Measurements from ENCODE around the gene IL26. TPM values are rescaled to one million over a fixed set of nuclear protein-coding genes. Genes with fewer than 3 reads are reported as not detected.

The IL26 gene
- total and polyA plus RNA-seq, 2 donors from 2014 or later: not detected

DNA sequence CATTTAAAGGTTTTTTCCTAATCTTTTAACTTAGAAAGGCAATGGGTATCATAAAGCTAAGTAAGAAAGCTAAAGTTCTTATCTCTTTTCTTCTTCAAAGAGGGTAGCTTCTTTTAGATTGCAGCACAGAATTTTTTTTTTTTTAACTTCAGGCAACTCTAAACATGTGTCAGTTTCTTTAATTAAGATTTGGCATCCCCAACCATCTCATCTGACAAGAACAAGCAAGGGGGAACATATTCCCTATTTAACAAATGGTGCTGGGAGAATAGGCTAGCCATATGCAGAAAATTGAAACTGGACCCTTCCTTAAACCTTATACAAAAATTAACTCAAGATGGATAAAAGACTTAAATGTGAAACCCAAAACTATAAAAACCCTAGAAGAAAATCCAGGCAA lies 51.8 kb downstream of the IL26 start:
- no peaks in the 10 kb centered on the region for H3K9me3 ChIP-seq (ENCODE audit: control insufficient read depth in 2 of 3, insufficient read depth in 1 of 3, low read length in 3 of 3)
- no peak overlapping the region for H3K9ac ChIP-seq (ENCODE audit: low read length in 3 of 3)
- no peaks in the 10 kb centered on the region for H3K27me3 ChIP-seq (ENCODE audit: control insufficient read depth, insufficient read depth, low read length)
- no peak overlapping the region for H3K27ac ChIP-seq (ENCODE audit: low read depth in 2 of 2, low read length in 2 of 2)
- H3K36me3 ChIP-seq (ENCODE audit: control insufficient read depth in 2 of 3, insufficient read depth in 3 of 3, low read length in 3 of 3): no peaks in the 10 kb centered on the region
- H3K4me3 ChIP-seq (ENCODE audit: low read length in 3 of 3): no peak overlapping the region
- intact Hi-C loops (cut with DNase I): no loop called here
- TF ChIP-seq CTCF (IDR thresholded peaks at IDR 0.05; ENCODE audit: borderline replicate concordance, extremely low read depth, insufficient read depth): no peak
- DNase-seq (no peak), FAIRE-seq (no peak)
- no peaks in the 10 kb centered on the region for H3K4me1 ChIP-seq (ENCODE audit: control insufficient read depth in 2 of 3, insufficient read depth in 2 of 3, low read depth in 1 of 3, low read length in 3 of 3)

GRCh38 chr12:68170726-68171125 lies 54.9 kb downstream of the IL26 start:
- FAIRE-seq: no peak
- no peak overlapping the region for H3K4me3 ChIP-seq (ENCODE audit: low read length in 3 of 3)
- TF ChIP-seq CTCF (IDR thresholded peaks at IDR 0.05; ENCODE audit: borderline replicate concordance, extremely low read depth, insufficient read depth): no peak

GRCh38 chr12:68169213-68169889 lies 56.3 kb downstream of the IL26 start:
- intact Hi-C loops (cut with DNase I): no loop called here
- no peaks in the 10 kb centered on the region for H3K9me3 ChIP-seq (ENCODE audit: control insufficient read depth in 2 of 3, insufficient read depth in 1 of 3, low read length in 3 of 3)
- no peak for FAIRE-seq

More at GRCh38 chr12:68170726-68171125, 54.9 kb downstream of the IL26 start:
- DNase-seq: no peak
- Histone ChIP-seq H3K36me3 (ENCODE audit: control insufficient read depth in 2 of 3, insufficient read depth in 3 of 3, low read length in 3 of 3) (no peaks in the 10 kb centered on the region), H3K27me3 (ENCODE audit: control insufficient read depth, insufficient read depth, low read length) (no peaks in the 10 kb centered on the region), H3K4me1 (ENCODE audit: control insufficient read depth in 2 of 3, insufficient read depth in 2 of 3, low read depth in 1 of 3, low read length in 3 of 3) (no peaks in the 10 kb centered on the region), H3K9me3 (ENCODE audit: control insufficient read depth in 2 of 3, insufficient read depth in 1 of 3, low read length in 3 of 3) (no peaks in the 10 kb centered on the region), H3K27ac (ENCODE audit: low read depth in 2 of 2, low read length in 2 of 2) (no peak overlapping the region), H3K9ac (ENCODE audit: low read length in 3 of 3) (no peak overlapping the region)
- intact Hi-C loops (cut with DNase I): no loop called here

More at GRCh38 chr12:68169213-68169889, 56.3 kb downstream of the IL26 start:
- H3K9ac ChIP-seq (ENCODE audit: low read length in 3 of 3): no peak overlapping the region
- H3K4me1 ChIP-seq (ENCODE audit: control insufficient read depth in 2 of 3, insufficient read depth in 2 of 3, low read depth in 1 of 3, low read length in 3 of 3): no peaks in the 10 kb centered on the region
- H3K36me3 ChIP-seq (ENCODE audit: control insufficient read depth in 2 of 3, insufficient read depth in 3 of 3, low read length in 3 of 3): no peaks in the 10 kb centered on the region
- no peak overlapping the region for H3K4me3 ChIP-seq (ENCODE audit: low read length in 3 of 3)
- H3K27ac ChIP-seq (ENCODE audit: low read depth in 2 of 2, low read length in 2 of 2): no peak overlapping the region
- TF ChIP-seq CTCF (IDR thresholded peaks at IDR 0.05; ENCODE audit: borderline replicate concordance, extremely low read depth, insufficient read depth): no peak
- no peak for DNase-seq
- H3K27me3 ChIP-seq (ENCODE audit: control insufficient read depth, insufficient read depth, low read length): no peaks in the 10 kb centered on the region

Data from kidney (tissue), 14 donors.